HEK293 (cell line): ENCODE data around the gene XG.

Experiments used
- CTCF ChIA-PET: fragments of 350-600 bp; formaldehyde crosslinking; extraction: SDS; loops from one replicate; lab custom pipeline; 2021; ENCODE audit warnings: antibody characterized with exemption; lab: Yijun Ruan, JAX
- POLR2A ChIA-PET: fragments of 300-600 bp; formaldehyde crosslinking; extraction: SDS; loops from one replicate; lab custom pipeline; 2020; ENCODE audit warnings: antibody characterized with exemption, inconsistent platforms; lab: Yijun Ruan, JAX
- H3K27ac ChIP-seq: fragments of 200-500 bp; sonication (Bioruptor generic); 2 replicates; pipeline ENCODE4 v1.5.1; 2014; ENCODE audit warnings: low read depth, low read length, control low read depth, inconsistent platforms; ENCODE audit errors: extremely low read depth
- H3K36me3 ChIP-seq, 2 experiments: fragments of 200-500 bp in 1 of 2; sonication (Bioruptor generic) in 1 of 2; 1 replicate in 1 of 2; 2 replicates in 1 of 2; pipeline ENCODE4 v1.5.1; 2014 to 2017; ENCODE audit warnings: inconsistent platforms in 2 of 2, low read length in 2 of 2; ENCODE audit not compliant: control insufficient read depth in 2 of 2, insufficient read depth in 1 of 2
- H3K4me1 ChIP-seq: fragments of 200-500 bp; sonication (Bioruptor generic); 2 replicates; pipeline ENCODE4 v1.5.1; 2014; ENCODE audit warnings: mild to moderate bottlenecking, low read length, inconsistent platforms; ENCODE audit not compliant: control insufficient read depth, insufficient read depth
- H3K4me3 ChIP-seq: 2 replicates; pipeline ENCODE4 v1.5.1; 2011; ENCODE audit warnings: low read depth, mild to moderate bottlenecking, control low read depth, low read length, moderate library complexity
- H3K9me3 ChIP-seq: fragments of 200-500 bp; sonication (Bioruptor generic); 2 replicates; pipeline ENCODE4 v1.5.1; 2014; ENCODE audit warnings: low read depth, low read length, inconsistent platforms; ENCODE audit not compliant: control insufficient read depth, insufficient read depth
- FEZF1 ChIP-seq: fragments of 450-650 bp; formaldehyde crosslinking; IDR thresholded peaks from 2 replicates; pipeline ENCODE4 v1.5.1; 2016; ENCODE audit warnings: missing biosample characterization, missing genetic modification characterization
- HIC1 ChIP-seq: fragments of 450-650 bp; formaldehyde crosslinking; IDR thresholded peaks from 2 replicates; pipeline ENCODE4 v1.5.1; 2016; ENCODE audit warnings: missing biosample characterization, missing genetic modification characterization
- PRDM6 ChIP-seq: fragments of 450-650 bp; formaldehyde crosslinking; IDR thresholded peaks from 2 replicates; pipeline ENCODE4 v1.5.1; 2017; ENCODE audit warnings: missing biosample characterization, missing genetic modification characterization
- SP7 ChIP-seq: fragments of 450-650 bp; formaldehyde crosslinking; IDR thresholded peaks from 2 replicates; pipeline ENCODE4 v1.5.1; 2016; ENCODE audit warnings: missing biosample characterization, missing genetic modification characterization
- WT1 ChIP-seq: fragments of 450-650 bp; formaldehyde crosslinking; IDR thresholded peaks from 2 replicates; pipeline ENCODE4 v1.5.1; 2016; ENCODE audit warnings: missing biosample characterization, missing genetic modification characterization
- ZNF112 ChIP-seq: fragments of 450-650 bp; formaldehyde crosslinking; IDR thresholded peaks from 2 replicates; pipeline ENCODE4 v1.5.0; 2017; ENCODE audit warnings: missing biosample characterization, missing genetic modification characterization
- ZNF335 ChIP-seq: fragments of 450-650 bp; formaldehyde crosslinking; conservative IDR thresholded peaks from 2 replicates; pipeline ENCODE4 v1.5.1; 2016; ENCODE audit warnings: missing biosample characterization, missing genetic modification characterization
- ZNF341 ChIP-seq: fragments of 450-650 bp; formaldehyde crosslinking; IDR thresholded peaks from 2 replicates; pipeline ENCODE4; 2016; ENCODE audit warnings: low read depth, missing biosample characterization, missing genetic modification characterization
- ZNF366 ChIP-seq: fragments of 450-650 bp; formaldehyde crosslinking; conservative IDR thresholded peaks from 2 replicates; pipeline ENCODE4 v1.5.1; 2016; ENCODE audit warnings: missing biosample characterization, missing genetic modification characterization
- ZNF521 ChIP-seq: fragments of 450-650 bp; formaldehyde crosslinking; IDR thresholded peaks from 2 replicates; pipeline ENCODE4 v1.5.1; 2017; ENCODE audit warnings: missing biosample characterization, mild to moderate bottlenecking, missing genetic modification characterization
- ZNF560 ChIP-seq: fragments of 450-650 bp; formaldehyde crosslinking; IDR thresholded peaks from 2 replicates; pipeline ENCODE4 v1.5.1; 2017; ENCODE audit warnings: missing biosample characterization, missing genetic modification characterization, borderline replicate concordance
- ZNF645 ChIP-seq: fragments of 450-650 bp; formaldehyde crosslinking; IDR thresholded peaks from 2 replicates; pipeline ENCODE4; 2016; ENCODE audit warnings: missing biosample characterization, missing genetic modification characterization
- ZNF664 ChIP-seq: fragments of 450-650 bp; formaldehyde crosslinking; IDR thresholded peaks from 2 replicates; pipeline ENCODE4 v1.5.1; 2016; ENCODE audit warnings: missing biosample characterization, missing genetic modification characterization
- ZNF747 ChIP-seq: fragments of 450-650 bp; formaldehyde crosslinking; IDR thresholded peaks from 2 replicates; pipeline ENCODE4 v1.5.1; 2016; ENCODE audit warnings: missing biosample characterization, missing genetic modification characterization
- ZNF791 ChIP-seq: fragments of 450-650 bp; formaldehyde crosslinking; IDR thresholded peaks from 2 replicates; pipeline ENCODE4 v1.5.1; 2016; ENCODE audit warnings: missing biosample characterization, missing genetic modification characterization
- TF ChIP-seq, protein P1 (sequence below): fragments of 450-650 bp; formaldehyde crosslinking; conservative IDR thresholded peaks from 2 replicates; pipeline ENCODE4 v1.5.1; 2016; ENCODE audit warnings: low read depth, missing biosample characterization, missing genetic modification characterization
- TF ChIP-seq, protein P2 (sequence below): fragments of 450-650 bp; IDR thresholded peaks from 2 replicates; pipeline ENCODE4 v1.5.1; 2018; ENCODE audit warnings: missing biosample characterization, missing genetic modification characterization

The XG gene

GRCh38 chrX:2824886-2825285 lies 73.0 kb downstream of the XG start:
- H3K36me3 ChIP-seq, result no peaks in the 10 kb centered on the region
- TF ChIP-seq ZNF341 (tag by site-specific recombination), result no peak
- TF ChIP-seq ZNF645 (tag by site-specific recombination), result no peak
- no peak for TF ChIP-seq PRDM6 (tag by site-specific recombination)
- no peak for TF ChIP-seq ZNF747 (tag by site-specific recombination)
- no peak for TF ChIP-seq ZNF112 (tag by site-specific recombination)
- TF ChIP-seq, protein P1, sequence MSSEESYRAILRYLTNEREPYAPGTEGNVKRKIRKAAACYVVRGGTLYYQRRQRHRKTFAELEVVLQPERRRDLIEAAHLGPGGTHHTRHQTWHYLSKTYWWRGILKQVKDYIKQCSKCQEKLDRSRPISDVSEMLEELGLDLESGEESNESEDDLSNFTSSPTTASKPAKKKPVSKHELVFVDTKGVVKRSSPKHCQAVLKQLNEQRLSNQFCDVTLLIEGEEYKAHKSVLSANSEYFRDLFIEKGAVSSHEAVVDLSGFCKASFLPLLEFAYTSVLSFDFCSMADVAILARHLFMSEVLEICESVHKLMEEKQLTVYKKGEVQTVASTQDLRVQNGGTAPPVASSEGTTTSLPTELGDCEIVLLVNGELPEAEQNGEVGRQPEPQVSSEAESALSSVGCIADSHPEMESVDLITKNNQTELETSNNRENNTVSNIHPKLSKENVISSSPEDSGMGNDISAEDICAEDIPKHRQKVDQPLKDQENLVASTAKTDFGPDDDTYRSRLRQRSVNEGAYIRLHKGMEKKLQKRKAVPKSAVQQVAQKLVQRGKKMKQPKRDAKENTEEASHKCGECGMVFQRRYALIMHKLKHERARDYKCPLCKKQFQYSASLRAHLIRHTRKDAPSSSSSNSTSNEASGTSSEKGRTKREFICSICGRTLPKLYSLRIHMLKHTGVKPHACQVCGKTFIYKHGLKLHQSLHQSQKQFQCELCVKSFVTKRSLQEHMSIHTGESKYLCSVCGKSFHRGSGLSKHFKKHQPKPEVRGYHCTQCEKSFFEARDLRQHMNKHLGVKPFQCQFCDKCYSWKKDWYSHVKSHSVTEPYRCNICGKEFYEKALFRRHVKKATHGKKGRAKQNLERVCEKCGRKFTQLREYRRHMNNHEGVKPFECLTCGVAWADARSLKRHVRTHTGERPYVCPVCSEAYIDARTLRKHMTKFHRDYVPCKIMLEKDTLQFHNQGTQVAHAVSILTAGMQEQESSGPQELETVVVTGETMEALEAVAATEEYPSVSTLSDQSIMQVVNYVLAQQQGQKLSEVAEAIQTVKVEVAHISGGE (tag by site-specific recombination), result no peak
- TF ChIP-seq ZNF664, result no peak
- TF ChIP-seq SP7 (tag by site-specific recombination), result no peak
- TF ChIP-seq FEZF1 (tag by site-specific recombination), result no peak
- no peak for TF ChIP-seq ZNF791
- no peak for TF ChIP-seq WT1 (tag by site-specific recombination)
- TF ChIP-seq ZNF366, result no peak
- TF ChIP-seq, protein P2, sequence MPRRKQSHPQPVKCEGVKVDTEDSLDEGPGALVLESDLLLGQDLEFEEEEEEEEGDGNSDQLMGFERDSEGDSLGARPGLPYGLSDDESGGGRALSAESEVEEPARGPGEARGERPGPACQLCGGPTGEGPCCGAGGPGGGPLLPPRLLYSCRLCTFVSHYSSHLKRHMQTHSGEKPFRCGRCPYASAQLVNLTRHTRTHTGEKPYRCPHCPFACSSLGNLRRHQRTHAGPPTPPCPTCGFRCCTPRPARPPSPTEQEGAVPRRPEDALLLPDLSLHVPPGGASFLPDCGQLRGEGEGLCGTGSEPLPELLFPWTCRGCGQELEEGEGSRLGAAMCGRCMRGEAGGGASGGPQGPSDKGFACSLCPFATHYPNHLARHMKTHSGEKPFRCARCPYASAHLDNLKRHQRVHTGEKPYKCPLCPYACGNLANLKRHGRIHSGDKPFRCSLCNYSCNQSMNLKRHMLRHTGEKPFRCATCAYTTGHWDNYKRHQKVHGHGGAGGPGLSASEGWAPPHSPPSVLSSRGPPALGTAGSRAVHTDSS, result no peak
- TF ChIP-seq ZNF335 (tag by site-specific recombination), result no peak
- TF ChIP-seq ZNF560 (tag by site-specific recombination), result no peak
- no peak for TF ChIP-seq ZNF521
- no peak for TF ChIP-seq HIC1 (tag by site-specific recombination)
- TF ChIP-seq, all 188 proteins: peak for 0
- CTCF ChIA-PET, result no interaction called here
- POLR2A ChIA-PET, result no interaction called here
- no peaks in the 10 kb centered on the region for H3K9me3 ChIP-seq
- no peak overlapping the region for H3K27ac ChIP-seq
- no peaks in the 10 kb centered on the region for H3K4me1 ChIP-seq
- no peak overlapping the region for H3K4me3 ChIP-seq
